ENCODE data around the gene ABCC1.

ABCC1 gene

GRCh38 chr16:16075488-16076422 lies 126.3 kb downstream of the ABCC1 start:
- H3K27me3 ChIP-seq (ENCODE audit: insufficient read depth, low read length, poor library complexity) = no peaks in the 10 kb centered on the region
- H3K36me3 ChIP-seq (ENCODE audit: insufficient read depth, low read length) = peaks cover 75% of the 10 kb centered on the region
- H3K9me3 ChIP-seq (ENCODE audit: insufficient read depth, low read length, severe bottlenecking) = no peaks in the 10 kb centered on the region
- no peaks in the 10 kb centered on the region for H3K4me1 ChIP-seq (ENCODE audit: insufficient read depth, low read length)
- ATAC-seq (ENCODE audit: insufficient read depth, low read depth) (no peak), DNase-seq (no peak)
- TF ChIP-seq EZH2 (IDR thresholded peaks at IDR 0.05; ENCODE audit: borderline replicate concordance, low read depth, low read length, severe bottlenecking) = no peak
- TF ChIP-seq CTCF (IDR thresholded peaks at IDR 0.05; ENCODE audit: borderline replicate concordance, extremely low read depth, low read length, poor library complexity, severe bottlenecking) = no peak
- no peaks in the 10 kb centered on the region for H3K79me2 ChIP-seq (ENCODE audit: insufficient read depth, low read length)
- 0 out of 2 replicates have a peak, but pooled peaks cover 10% of the 10 kb centered on the region for H4K20me1 ChIP-seq (ENCODE audit: insufficient read depth, low read length)
- H2AFZ ChIP-seq (ENCODE audit: low read depth, low read length) = no peak overlapping the region
- H3K4me2 ChIP-seq (ENCODE audit: insufficient read depth, low read length) = no peak overlapping the region
- H3K4me3 ChIP-seq (ENCODE audit: low read depth in 1 of 2, low read length in 2 of 2) = no peak overlapping the region
- H3K9ac ChIP-seq (ENCODE audit: low read depth, low read length) = no peak overlapping the region
- H3K27ac ChIP-seq (ENCODE audit: low read length) = no peak overlapping the region

GRCh38 chr16:16076423-16076813 lies 127.0 kb downstream of the ABCC1 start:
- Histone ChIP-seq H3K4me2 (ENCODE audit: insufficient read depth, low read length) (no peak overlapping the region), H4K20me1 (ENCODE audit: insufficient read depth, low read length) (0 out of 2 replicates have a peak, but pooled peaks cover 10% of the 10 kb centered on the region), H3K9ac (ENCODE audit: low read depth, low read length) (no peak overlapping the region), H3K27ac (ENCODE audit: low read length) (no peak overlapping the region), H3K4me3 (ENCODE audit: low read depth in 1 of 2, low read length in 2 of 2) (no peak overlapping the region), H3K79me2 (ENCODE audit: insufficient read depth, low read length) (no peaks in the 10 kb centered on the region), H3K27me3 (ENCODE audit: insufficient read depth, low read length, poor library complexity) (no peaks in the 10 kb centered on the region), H3K36me3 (ENCODE audit: insufficient read depth, low read length) (peaks cover 79% of the 10 kb centered on the region), H2AFZ (ENCODE audit: low read depth, low read length) (no peak overlapping the region), H3K9me3 (ENCODE audit: insufficient read depth, low read length, severe bottlenecking) (no peaks in the 10 kb centered on the region), H3K4me1 (ENCODE audit: insufficient read depth, low read length) (no peaks in the 10 kb centered on the region)
- ATAC-seq (ENCODE audit: insufficient read depth, low read depth) = no peak
- no peak for DNase-seq
- no peak for TF ChIP-seq CTCF (IDR thresholded peaks at IDR 0.05; ENCODE audit: borderline replicate concordance, extremely low read depth, low read length, poor library complexity, severe bottlenecking)
- no peak for TF ChIP-seq EZH2 (IDR thresholded peaks at IDR 0.05; ENCODE audit: borderline replicate concordance, low read depth, low read length, severe bottlenecking)

- no peak for ATAC-seq (ENCODE audit: insufficient read depth, low read depth)
- Histone ChIP-seq H3K36me3 (ENCODE audit: insufficient read depth, low read length) (peaks cover 81% of the 10 kb centered on the region), H3K27me3 (ENCODE audit: insufficient read depth, low read length, poor library complexity) (no peaks in the 10 kb centered on the region), H3K27ac (ENCODE audit: low read length) (no peak overlapping the region), H3K9ac (ENCODE audit: low read depth, low read length) (no peak overlapping the region), H4K20me1 (ENCODE audit: insufficient read depth, low read length) (peaks cover 10% of the 10 kb centered on the region; the same call in 1 of the 2 replicates), H3K4me2 (ENCODE audit: insufficient read depth, low read length) (no peak overlapping the region), H3K9me3 (ENCODE audit: insufficient read depth, low read length, severe bottlenecking) (no peaks in the 10 kb centered on the region), H3K4me3 (ENCODE audit: low read depth in 1 of 2, low read length in 2 of 2) (no peak overlapping the region), H2AFZ (ENCODE audit: low read depth, low read length) (no peak overlapping the region), H3K4me1 (ENCODE audit: insufficient read depth, low read length) (no peaks in the 10 kb centered on the region), H3K79me2 (ENCODE audit: insufficient read depth, low read length) (no peaks in the 10 kb centered on the region)
- no peak for TF ChIP-seq EZH2 (IDR thresholded peaks at IDR 0.05; ENCODE audit: borderline replicate concordance, low read depth, low read length, severe bottlenecking)
- TF ChIP-seq CTCF (IDR thresholded peaks at IDR 0.05; ENCODE audit: borderline replicate concordance, extremely low read depth, low read length, poor library complexity, severe bottlenecking) = no peak
- DNase-seq = no peak
Observed at GRCh38 chr16:16080465-16081065, 131.1 kb downstream of the ABCC1 start.

Measured in DND-41 (cell line).